ENCODE measurements around the gene QKI.

The QKI gene

GRCh38 chr6:163490826-163491577, 76.5 kb downstream of the QKI start:
- DNase-seq = no peak

- no peak for DNase-seq
Observed at GRCh38 chr6:163491737-163492300, 77.3 kb downstream of the QKI start.

GRCh38 chr6:163494279-163494727, 79.8 kb downstream of the QKI start:
- DNase-seq = no peak

GRCh38 chr6:163496205-163496604, 81.7 kb downstream of the QKI start:
- DNase-seq = no peak

GRCh38 chr6:163500105-163500504, 85.6 kb downstream of the QKI start:
- DNase-seq = no peak

GRCh38 chr6:163501026-163501425, 86.5 kb downstream of the QKI start:
- no peak for DNase-seq

- DNase-seq = no peak
Observed at GRCh38 chr6:163501439-163501838, 86.9 kb downstream of the QKI start.

GRCh38 chr6:163504984-163505640, 90.6 kb downstream of the QKI start:
- DNase-seq = no peak

- no peak for DNase-seq
Observed at GRCh38 chr6:163507965-163508364, 93.4 kb downstream of the QKI start.

- DNase-seq = no peak
Observed at GRCh38 chr6:163513003-163513402, 98.5 kb downstream of the QKI start.

GRCh38 chr6:163513570-163514166, 99.2 kb downstream of the QKI start:
- DNase-seq = no peak

GRCh38 chr6:163516908-163517307, 102.4 kb downstream of the QKI start:
- DNase-seq = no peak

- DNase-seq = no peak
Observed at GRCh38 chr6:163520956-163521355, 106.4 kb downstream of the QKI start.

GRCh38 chr6:163522033-163522432, 107.5 kb downstream of the QKI start:
- DNase-seq = no peak

GRCh38 chr6:163525926-163526325, 111.4 kb downstream of the QKI start:
- no peak for DNase-seq

GRCh38 chr6:163526346-163526745, 111.8 kb downstream of the QKI start:
- DNase-seq = no peak

GRCh38 chr6:163527291-163527690, 112.8 kb downstream of the QKI start:
- DNase-seq = no peak

GRCh38 chr6:163529605-163530004, 115.1 kb downstream of the QKI start:
- no peak for DNase-seq

GRCh38 chr6:163530406-163530805, 115.9 kb downstream of the QKI start:
- no peak for DNase-seq

GRCh38 chr6:163531122-163531521, 116.6 kb downstream of the QKI start:
- no peak for DNase-seq

GRCh38 chr6:163532526-163533078, 118.1 kb downstream of the QKI start:
- DNase-seq = no peak

- DNase-seq = no peak
Observed at GRCh38 chr6:163533443-163533842, 118.9 kb downstream of the QKI start.

- no peak for DNase-seq
Observed at GRCh38 chr6:163536770-163537169, 122.3 kb downstream of the QKI start.

- DNase-seq = no peak
Observed at GRCh38 chr6:163538331-163538730, 123.8 kb downstream of the QKI start.

Data from NCI-H187 (cell line).